ENCODE measurements around the gene B3GNT3. TPM values are rescaled to one million over a fixed set of nuclear protein-coding genes. Genes with fewer than 3 reads are reported as not detected.

The B3GNT3 gene
- total and polyA plus RNA-seq, 2 of the 8 experiments (the other 6 are each of a cell fraction or from before 2014, with no cell fraction given) = 1.5 TPM

DNA sequence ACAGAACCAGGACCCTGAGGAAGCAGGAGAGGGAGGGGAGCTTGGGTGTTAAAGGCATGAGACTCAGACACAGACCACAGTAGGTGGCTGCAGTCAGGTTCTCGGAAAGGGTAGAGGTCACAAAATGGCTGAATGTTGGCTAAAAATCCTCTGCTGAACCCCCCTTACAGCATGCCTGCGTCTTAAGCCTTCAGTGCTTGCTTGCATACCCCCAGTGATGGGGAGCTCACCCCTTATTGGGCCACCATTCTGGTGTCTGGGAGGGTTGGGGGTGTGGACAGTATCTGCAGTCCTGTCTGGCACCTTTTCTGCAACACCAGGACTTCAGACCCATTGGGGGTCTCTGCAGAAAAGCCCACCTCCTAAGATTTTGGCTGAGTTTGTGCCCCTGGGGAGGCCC is 14.2 kb upstream of the B3GNT3 start:
- FAIRE-seq (no peak), DNase-seq (ENCODE audit: low read depth in 1 of 2, low spot score in 2 of 2) (no peak)
- H3K4me2 ChIP-seq (ENCODE audit: insufficient read depth in 1 of 2, low read depth in 2 of 2, low read length in 2 of 2) = no peak overlapping the region
- H3K4ac ChIP-seq (replicated peaks; ENCODE audit: insufficient read length, low read depth, low read length) = no peak overlapping the region
- no peak overlapping the region for H2AFZ ChIP-seq (ENCODE audit: low read length)
- H3K79me2 ChIP-seq (ENCODE audit: control insufficient read depth in 1 of 2, insufficient read depth in 2 of 2, low read length in 2 of 2) = no peaks in the 10 kb centered on the region
- H4K20me1 ChIP-seq (replicated peaks in 1 of 2; ENCODE audit: control insufficient read depth in 1 of 2, insufficient read depth in 2 of 2, low read length in 2 of 2) = peaks cover 0 to 2% of the 10 kb centered on the region in 2 experiments
- no peak overlapping the region for H4K91ac ChIP-seq (replicated peaks; ENCODE audit: insufficient read length, low read length)
- H4K5ac ChIP-seq (ENCODE audit: insufficient read length, low read depth, low read length) = no peak overlapping the region
- H3K9ac ChIP-seq (replicated peaks in 1 of 4; ENCODE audit: extremely low read depth in 1 of 4, low read depth in 3 of 4, low read length in 3 of 4) = no peak overlapping the region
- H3K36me3 ChIP-seq (ENCODE audit: control insufficient read depth in 2 of 4, insufficient read depth in 4 of 4, low read length in 3 of 4) = peaks cover 0 to 3% (median 0%) of the 10 kb centered on the region in 4 experiments; a peak in 2 of 8 replicates
- peaks cover 0 to 12% (median 9%) of the 10 kb centered on the region in 4 experiments; a peak in 6 of 7 replicates for H3K4me1 ChIP-seq (replicated peaks in 1 of 4; ENCODE audit: control insufficient read depth in 3 of 4, insufficient read depth in 4 of 4, low read length in 3 of 4)
- H3K56ac ChIP-seq (replicated peaks; ENCODE audit: insufficient read length, low read depth, low read length) = no peak overlapping the region
- H3K27ac ChIP-seq (ENCODE audit: low read depth, low read length) = no peak overlapping the region
- peaks cover 9% of the 10 kb centered on the region for H3K79me1 ChIP-seq (ENCODE audit: low read depth, low read length)
- H3K23me2 ChIP-seq (ENCODE audit: low read depth, low read length) = peaks cover 9% of the 10 kb centered on the region
- no peak overlapping the region for H2BK5ac ChIP-seq (ENCODE audit: low read depth, low read length)
- no peak overlapping the region for H4K8ac ChIP-seq (ENCODE audit: extremely low read depth, insufficient read depth, low read length)
- no peaks in the 10 kb centered on the region for H3K27me3 ChIP-seq (replicated peaks in 1 of 4; ENCODE audit: control insufficient read depth in 3 of 4, extremely low read depth in 1 of 4, insufficient read depth in 3 of 4, low read length in 3 of 4)
- 76% methylated on average over 2 of the region's 2 CpGs; no CpG with 5 or more reads in 1 of the 2 experiments for WGBS, 2 experiments (ENCODE audit: extremely low coverage in 1 of 2, insufficient coverage in 1 of 2, insufficient read length in 1 of 2, insufficient replicate concordance in 2 of 2, low coverage in 1 of 2, low lambda C conversion rate in 2 of 2, missing lambda C conversion rate in 1 of 2)
- no peak overlapping the region for H3K18ac ChIP-seq (ENCODE audit: extremely low read depth, low read length)
- CTCF ChIA-PET (ENCODE audit: partially characterized antibody) = interaction anchor here (1.5 to 3.0 kb wide), 2 partner anchors 14 to 23 kb away, joined by 3 to 12 read pairs; no protein-coding TSS in a partner anchor
- H3K9me3 ChIP-seq (ENCODE audit: insufficient read depth in 2 of 2, low read depth in 1 of 2, low read length in 1 of 2) = no peaks in the 10 kb centered on the region
- peak overlapping the region; percentile 90; the same call in 1 of the 2 replicates for H2AK5ac ChIP-seq (ENCODE audit: low read depth, low read length)
- POLR2A ChIA-PET (ENCODE audit: partially characterized antibody) = interaction anchor here (0.5 to 2.1 kb wide), 2 partner anchors 85 to 243 kb away, joined by 3 to 5 read pairs; no protein-coding TSS in a partner anchor
- no peak overlapping the region for H3K23ac ChIP-seq (ENCODE audit: insufficient read length)
- H2BK12ac ChIP-seq (ENCODE audit: low read depth, low read length) = no peak overlapping the region
- H2BK15ac ChIP-seq (ENCODE audit: low read length) = no peak overlapping the region
- H2BK120ac ChIP-seq (replicated peaks; ENCODE audit: low read depth, low read length) = no peak overlapping the region
- H3K4me3 ChIP-seq (ENCODE audit: extremely low read depth in 1 of 4, insufficient read depth in 2 of 4, low read depth in 3 of 4, low read length in 4 of 4) = no peak overlapping the region
- no peak overlapping the region for H3K14ac ChIP-seq (ENCODE audit: insufficient read length)
- no peak for TF ChIP-seq SRF (IDR thresholded peaks at IDR 0.05; ENCODE audit: low read depth, low read length)
- peak; percentile 84; the same call in 1 of the 2 replicates for TF ChIP-seq KDM1A (IDR thresholded peaks at IDR 0.05; ENCODE audit: borderline replicate concordance, low read length)
- no peak overlapping the region for H2BK20ac ChIP-seq (ENCODE audit: low read length)
